DMS 273 treated with DMSO at 0.1 percent for 48 hours (cell line): ENCODE results near the gene LENG9.
"Not testable (repeated sequence)": the region's sequence is repeated elsewhere in the genome, so short reads cannot be mapped to it uniquely, and the experiment has no call there.

ENCODE experiments used
- DNase-seq: peaks from one replicate; lab custom pipeline; 2025; lab: John Stamatoyannopoulos, UW

LENG9 gene

GRCh38 chr19:54478677-54479266, 15.2 kb upstream of the LENG9 start:
- DNase-seq: no peak

GRCh38 chr19:54477650-54478049, 14.1 kb upstream of the LENG9 start:
- DNase-seq: no peak

GRCh38 chr19:54475706-54476105, 12.1 kb upstream of the LENG9 start:
- no peak for DNase-seq

- DNase-seq: no peak
Observed at GRCh38 chr19:54473892-54474372, 10.4 kb upstream of the LENG9 start.

- DNase-seq: no peak
Observed at GRCh38 chr19:54473071-54473891, 9.7 kb upstream of the LENG9 start, which contains the start of gene CDC42EP5. TSS of gene CDC42EP5 (minus strand) at chr19:54473296. CDS start at chr19:54465547, 7,749 bp downstream.

GRCh38 chr19:54470991-54471782, 7.6 kb upstream of the LENG9 start:
- no peak for DNase-seq

- no peak for DNase-seq
Observed at GRCh38 chr19:54470276-54470887, 6.8 kb upstream of the LENG9 start.

- DNase-seq: no peak
Observed at GRCh38 chr19:54469496-54469934, 5.9 kb upstream of the LENG9 start.

- DNase-seq: not testable (repeated sequence)
Observed at GRCh38 chr19:54466110-54466480, 2.5 kb upstream of the LENG9 start.

GRCh38 chr19:54465426-54466109, 2.0 kb upstream of the LENG9 start:
- DNase-seq: no peak

GRCh38 chr19:54464630-54465425, 1.2 kb upstream of the LENG9 start:
- peak; percentile 49 for DNase-seq

GRCh38 chr19:54464044-54464629, 559 bp upstream of the LENG9 start:
- DNase-seq: no peak

- DNase-seq: peak; percentile 33
Observed at GRCh38 chr19:54462655-54463530, 685 bp downstream of the LENG9 start.

GRCh38 chr19:54462047-54462654, 1.4 kb downstream of the LENG9 start:
- no peak for DNase-seq

GRCh38 chr19:54461613-54462012, 2.0 kb downstream of the LENG9 start:
- DNase-seq: no peak

GRCh38 chr19:54461210-54461609, 2.4 kb downstream of the LENG9 start:
- no peak for DNase-seq

GRCh38 chr19:54460230-54461005, 3.2 kb downstream of the LENG9 start:
- DNase-seq: no peak
